SK-N-SH (cell line): ENCODE measurements around the gene HOXC4.

Experiments
- EP300 ChIP-seq, 2 experiments: IDR thresholded peaks; 2 replicates each; pipeline versions ENCODE4 v1.4.0 to v1.6.1; 2012; ENCODE audit warnings: borderline replicate concordance in 1 of 2, low read depth in 1 of 2, low read length in 1 of 2
- MXI1 ChIP-seq: IDR thresholded peaks from 2 replicates; pipeline ENCODE4 v1.6.1; 2012; ENCODE audit warnings: mild to moderate bottlenecking, low read depth, low read length, improper control_type of control experiment
- TF ChIP-seq, protein P1 (sequence below): IDR thresholded peaks from 2 replicates; pipeline ENCODE4 v1.4.0; 2012; ENCODE audit warnings: low read depth, borderline replicate concordance
- TF ChIP-seq, protein P2 (sequence below): fragments of 200-600 bp; sonication (generic); IDR thresholded peaks from 2 replicates; pipeline ENCODE4 v1.6.1; 2017; ENCODE audit warnings: antibody characterized with exemption, mild to moderate bottlenecking, moderate library complexity

DNA sequence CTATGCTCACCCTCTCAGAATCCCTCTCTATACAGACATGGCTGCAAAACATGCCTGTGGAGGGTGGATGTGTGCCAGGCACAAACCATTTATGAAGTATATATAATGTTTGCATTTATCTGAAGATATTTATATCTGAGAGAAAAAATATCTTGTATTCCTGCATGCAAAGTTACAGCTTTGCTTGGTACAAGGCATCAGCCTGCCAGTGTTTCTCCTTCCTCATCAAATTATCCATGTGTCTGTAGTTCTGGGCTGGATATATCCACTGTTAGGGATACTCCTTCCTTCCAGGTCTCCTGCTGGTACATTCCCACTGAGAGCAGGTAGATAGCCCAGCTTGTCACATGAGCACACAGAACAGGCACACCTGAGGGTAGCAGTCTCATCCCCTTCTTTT is 12.0 kb downstream of the HOXC4 start:
- TF ChIP-seq, protein P1, sequence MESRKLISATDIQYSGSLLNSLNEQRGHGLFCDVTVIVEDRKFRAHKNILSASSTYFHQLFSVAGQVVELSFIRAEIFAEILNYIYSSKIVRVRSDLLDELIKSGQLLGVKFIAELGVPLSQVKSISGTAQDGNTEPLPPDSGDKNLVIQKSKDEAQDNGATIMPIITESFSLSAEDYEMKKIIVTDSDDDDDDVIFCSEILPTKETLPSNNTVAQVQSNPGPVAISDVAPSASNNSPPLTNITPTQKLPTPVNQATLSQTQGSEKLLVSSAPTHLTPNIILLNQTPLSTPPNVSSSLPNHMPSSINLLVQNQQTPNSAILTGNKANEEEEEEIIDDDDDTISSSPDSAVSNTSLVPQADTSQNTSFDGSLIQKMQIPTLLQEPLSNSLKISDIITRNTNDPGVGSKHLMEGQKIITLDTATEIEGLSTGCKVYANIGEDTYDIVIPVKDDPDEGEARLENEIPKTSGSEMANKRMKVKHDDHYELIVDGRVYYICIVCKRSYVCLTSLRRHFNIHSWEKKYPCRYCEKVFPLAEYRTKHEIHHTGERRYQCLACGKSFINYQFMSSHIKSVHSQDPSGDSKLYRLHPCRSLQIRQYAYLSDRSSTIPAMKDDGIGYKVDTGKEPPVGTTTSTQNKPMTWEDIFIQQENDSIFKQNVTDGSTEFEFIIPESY: no peak
- no peak for TF ChIP-seq EP300 (IDR thresholded peaks at IDR 0.05; ENCODE audit: borderline replicate concordance in 1 of 2, low read depth in 1 of 2, low read length in 1 of 2)
- TF ChIP-seq MXI1: no peak
- TF ChIP-seq, protein P2, sequence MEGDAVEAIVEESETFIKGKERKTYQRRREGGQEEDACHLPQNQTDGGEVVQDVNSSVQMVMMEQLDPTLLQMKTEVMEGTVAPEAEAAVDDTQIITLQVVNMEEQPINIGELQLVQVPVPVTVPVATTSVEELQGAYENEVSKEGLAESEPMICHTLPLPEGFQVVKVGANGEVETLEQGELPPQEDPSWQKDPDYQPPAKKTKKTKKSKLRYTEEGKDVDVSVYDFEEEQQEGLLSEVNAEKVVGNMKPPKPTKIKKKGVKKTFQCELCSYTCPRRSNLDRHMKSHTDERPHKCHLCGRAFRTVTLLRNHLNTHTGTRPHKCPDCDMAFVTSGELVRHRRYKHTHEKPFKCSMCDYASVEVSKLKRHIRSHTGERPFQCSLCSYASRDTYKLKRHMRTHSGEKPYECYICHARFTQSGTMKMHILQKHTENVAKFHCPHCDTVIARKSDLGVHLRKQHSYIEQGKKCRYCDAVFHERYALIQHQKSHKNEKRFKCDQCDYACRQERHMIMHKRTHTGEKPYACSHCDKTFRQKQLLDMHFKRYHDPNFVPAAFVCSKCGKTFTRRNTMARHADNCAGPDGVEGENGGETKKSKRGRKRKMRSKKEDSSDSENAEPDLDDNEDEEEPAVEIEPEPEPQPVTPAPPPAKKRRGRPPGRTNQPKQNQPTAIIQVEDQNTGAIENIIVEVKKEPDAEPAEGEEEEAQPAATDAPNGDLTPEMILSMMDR: no peak
